Suppressor macrophage (primary cell): ENCODE data around the gene RLBP1.
"Not testable (repeated sequence)": the region's sequence is repeated elsewhere in the genome, so short reads cannot be mapped to it uniquely, and the experiment has no call there.

Experiments used
- DNase-seq, 4 experiments: peaks; one replicate each; pipeline ENCODE4 v3.0.0-alpha.2; 2020 to 2022
- total RNA-seq, 17 experiments: gene quantifications; one replicate each; lab custom pipeline; 2026; ENCODE audit warnings: mixed read lengths in 6 of 17, inconsistent platforms in 3 of 17; lab: John Stamatoyannopoulos, UW

RLBP1 gene
- 0 to 0.88 (median 0) reads per million in 17 experiments for total RNA-seq

DNA sequence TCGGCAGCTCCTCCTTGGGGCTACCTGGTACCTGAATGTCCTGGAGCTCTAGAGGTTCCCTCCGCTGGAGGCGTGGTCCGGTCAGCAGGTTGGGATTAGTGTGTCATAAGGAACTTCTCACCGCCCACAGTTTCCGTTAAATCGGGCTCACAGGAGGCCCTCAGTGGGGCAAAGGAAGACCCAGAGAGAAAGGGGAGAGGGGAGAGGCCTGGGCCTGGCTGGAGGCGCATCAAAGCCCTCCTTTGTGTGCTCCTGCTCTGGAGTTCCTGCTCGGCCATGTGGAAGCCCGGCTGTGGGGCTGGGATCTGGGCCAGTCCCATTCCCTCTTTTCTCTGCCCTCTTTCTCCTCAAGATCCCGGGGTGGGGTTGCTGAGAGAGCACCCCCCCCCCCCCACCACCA, at the start of gene RLBP1:
Gene RLBP1 (minus strand): TSS at position 37 of the 400 bp plus-strand sequence. CDS start 2,604 bp downstream, outside the sequence.
- DNase-seq = no peak

DNA sequence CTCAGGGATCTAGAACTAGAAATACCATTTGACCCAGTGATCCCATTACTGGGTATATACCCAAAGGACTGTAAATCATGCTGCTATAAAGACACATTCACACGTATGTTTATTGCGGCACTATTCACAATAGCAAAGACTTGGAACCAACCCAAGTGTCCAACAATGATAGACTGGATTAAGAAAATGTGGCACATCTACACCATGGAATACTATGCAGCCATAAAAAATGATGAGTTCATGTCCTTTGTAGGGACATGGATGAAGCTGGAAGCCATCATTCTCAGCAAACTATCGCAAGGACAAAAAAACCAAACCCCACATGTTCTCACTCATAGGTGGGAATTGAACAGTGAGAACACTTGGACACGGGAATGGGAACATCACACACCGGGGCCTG, 28.8 kb upstream of the RLBP1 start:
- DNase-seq = not testable (repeated sequence)

DNA sequence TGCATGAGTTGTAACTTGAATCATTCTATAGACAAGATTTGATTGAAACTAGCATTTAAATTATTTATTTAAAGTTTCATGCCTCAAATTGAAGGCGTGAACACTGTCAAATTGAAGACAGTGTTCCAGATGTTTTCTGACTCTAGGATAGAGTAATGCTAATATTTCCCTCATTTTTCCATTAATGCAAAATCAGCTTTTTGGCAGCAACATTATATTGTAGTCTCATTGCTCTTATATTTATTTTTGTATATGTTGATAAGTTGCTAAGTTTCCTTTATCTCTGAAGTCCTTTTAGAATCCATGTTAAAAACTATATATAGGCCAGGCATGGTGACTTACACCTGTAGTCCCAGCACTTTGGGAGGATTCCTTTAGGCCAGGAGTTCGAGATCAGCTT, 27.2 kb upstream of the RLBP1 start:
- DNase-seq = no peak

- DNase-seq = peak in 1 of 4 experiments; percentile 8
Observed at GRCh38 chr15:89247446-89247845, 26.1 kb upstream of the RLBP1 start.

DNA sequence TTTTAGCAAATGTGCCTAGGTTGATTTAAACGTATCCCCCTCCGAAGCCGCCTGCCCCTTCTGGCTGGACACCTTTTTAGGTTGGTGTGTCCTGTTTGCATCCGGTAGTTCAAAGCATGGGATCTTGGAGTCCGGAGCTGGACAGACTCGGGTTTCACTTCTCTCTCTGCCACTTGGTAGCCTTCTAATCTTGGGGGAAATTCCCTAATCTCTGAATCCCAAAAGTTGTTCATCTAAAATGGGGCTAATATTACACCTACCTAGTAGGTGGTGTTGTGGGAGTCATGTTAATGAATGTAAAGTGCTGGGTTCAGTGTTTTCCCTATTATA, 23.2 kb upstream of the RLBP1 start:
- peak in 3 of 4 experiments; percentile 21 to 34 (median 33) for DNase-seq

GRCh38 chr15:89243691-89244573, 22.6 kb upstream of the RLBP1 start, which contains the start of gene FANCI:
FANCI (plus strand) TSS chr15:89243979; CDS start chr15:89247648, 3,669 bp downstream.
- peak; percentile 91 to 97 (median 94) for DNase-seq

GRCh38 chr15:89243046-89243690, 21.8 kb upstream of the RLBP1 start:
- no peak for DNase-seq

- not testable (repeated sequence) for DNase-seq
Observed at GRCh38 chr15:89239883-89240810, 18.8 kb upstream of the RLBP1 start.

DNA sequence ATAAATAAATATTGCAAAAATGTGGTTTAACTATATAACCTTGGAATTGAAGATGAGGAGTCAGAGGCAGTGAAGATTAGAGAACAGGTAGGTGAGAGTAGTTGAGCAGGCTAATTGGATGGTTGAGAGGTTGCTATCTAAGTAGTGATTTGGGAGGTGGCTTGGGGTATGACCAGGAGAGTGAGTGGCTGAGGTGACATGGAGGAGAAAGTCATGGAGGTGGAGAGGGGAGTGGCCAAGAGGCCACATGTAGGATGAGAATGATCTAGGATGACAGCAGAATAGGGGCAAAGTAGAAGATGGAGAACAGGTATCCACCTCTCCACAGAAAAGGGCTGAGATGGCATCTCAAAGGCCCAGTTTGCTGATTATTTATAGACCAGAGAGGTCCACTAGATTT, 10.5 kb upstream of the RLBP1 start:
- no peak for DNase-seq

DNA sequence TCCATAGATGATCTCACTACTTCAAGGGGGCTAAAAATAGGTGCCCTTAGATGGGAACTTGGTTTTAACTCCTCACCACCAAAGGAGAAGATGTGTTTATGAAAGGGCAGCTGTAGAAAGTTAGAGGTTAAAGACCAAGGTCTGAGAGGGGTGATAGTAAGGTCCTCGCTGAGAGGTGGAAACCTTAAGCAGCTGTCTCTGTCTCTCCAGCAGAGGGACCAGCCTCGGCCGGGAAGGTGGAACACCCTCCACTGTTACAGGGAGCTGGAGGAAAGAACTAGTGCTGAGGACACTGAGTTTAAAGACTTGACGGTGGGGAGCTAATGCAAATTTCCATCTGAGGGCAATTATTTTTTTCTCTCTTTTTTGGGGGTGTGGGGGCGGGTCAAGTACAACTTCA, 8.9 kb upstream of the RLBP1 start:
- DNase-seq = no peak

DNA sequence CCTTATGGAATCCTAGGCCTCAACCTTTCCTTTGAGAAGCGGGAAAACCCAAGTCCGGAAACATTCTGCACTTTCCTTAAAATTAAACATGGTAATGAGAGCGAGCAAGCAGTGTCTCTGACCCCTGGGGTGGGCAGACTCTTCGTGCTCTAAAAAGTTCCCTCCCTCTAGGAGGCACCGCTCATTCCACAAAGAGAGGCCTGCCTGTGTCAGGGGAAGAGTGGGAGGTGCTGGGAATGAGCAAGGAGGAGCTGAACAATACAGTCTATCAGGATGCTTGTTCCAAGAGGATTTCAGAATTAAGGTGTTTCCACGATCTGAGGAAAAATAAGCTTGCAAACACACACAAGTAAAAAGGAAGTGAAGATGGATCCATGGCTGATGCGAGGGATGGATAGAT, 6.0 kb upstream of the RLBP1 start:
- no peak for DNase-seq

- no peak for DNase-seq
Observed at GRCh38 chr15:89226359-89227221, 5.2 kb upstream of the RLBP1 start.

GRCh38 chr15:89225588-89225987, 4.2 kb upstream of the RLBP1 start:
- no peak for DNase-seq

- no peak for DNase-seq
Observed at GRCh38 chr15:89218531-89218930, 2.8 kb downstream of the RLBP1 start.

- no peak for DNase-seq
Observed at GRCh38 chr15:89217686-89218376, 3.5 kb downstream of the RLBP1 start.

DNA sequence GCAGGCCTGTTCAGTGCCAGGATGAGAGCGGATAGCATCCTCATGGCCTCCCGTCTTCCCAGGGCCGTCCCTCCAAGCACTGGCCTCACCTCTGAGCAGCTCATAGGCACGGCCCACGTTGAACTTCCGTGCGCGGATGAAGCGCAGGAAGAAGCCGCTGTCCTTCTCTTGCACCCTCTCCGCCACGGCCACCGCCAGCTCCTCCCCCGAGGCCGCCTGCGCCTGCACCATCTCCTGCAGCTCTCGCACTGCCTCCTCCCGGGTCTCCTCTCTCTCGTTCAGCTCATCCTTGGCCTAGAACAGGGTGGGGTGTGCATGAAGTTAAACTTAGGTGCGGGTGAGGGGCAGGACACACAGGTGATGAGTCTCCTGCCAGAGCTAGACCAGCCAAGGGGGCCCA, 4.3 kb downstream of the RLBP1 start:
- DNase-seq = no peak

GRCh38 chr15:89215627-89216026, 5.8 kb downstream of the RLBP1 start:
- no peak for DNase-seq

- peak in 1 of 4 experiments; percentile 13 for DNase-seq
Observed at GRCh38 chr15:89211678-89212170, 9.7 kb downstream of the RLBP1 start.

DNA sequence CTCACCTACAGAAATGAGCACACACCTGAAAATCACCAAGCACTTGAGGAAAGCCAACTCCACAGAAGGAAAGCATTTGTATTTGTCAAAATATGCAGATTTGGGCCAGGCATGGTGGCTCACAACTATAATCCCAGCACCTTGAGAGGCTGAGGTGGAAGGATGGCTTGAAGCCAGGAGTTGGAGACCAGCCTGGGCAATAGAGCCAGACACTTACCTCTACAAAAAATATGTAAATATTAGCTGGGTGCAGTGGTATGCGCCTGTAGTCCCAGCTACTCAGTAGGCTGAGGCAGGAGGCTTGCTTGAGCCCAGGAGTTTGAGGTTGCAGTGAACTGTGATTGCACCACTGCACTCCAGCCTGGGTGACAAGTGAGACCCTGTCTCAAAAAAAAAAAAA, 12.3 kb downstream of the RLBP1 start:
- no peak for DNase-seq

GRCh38 chr15:89208256-89208655, 13.1 kb downstream of the RLBP1 start:
- DNase-seq = no peak

DNA sequence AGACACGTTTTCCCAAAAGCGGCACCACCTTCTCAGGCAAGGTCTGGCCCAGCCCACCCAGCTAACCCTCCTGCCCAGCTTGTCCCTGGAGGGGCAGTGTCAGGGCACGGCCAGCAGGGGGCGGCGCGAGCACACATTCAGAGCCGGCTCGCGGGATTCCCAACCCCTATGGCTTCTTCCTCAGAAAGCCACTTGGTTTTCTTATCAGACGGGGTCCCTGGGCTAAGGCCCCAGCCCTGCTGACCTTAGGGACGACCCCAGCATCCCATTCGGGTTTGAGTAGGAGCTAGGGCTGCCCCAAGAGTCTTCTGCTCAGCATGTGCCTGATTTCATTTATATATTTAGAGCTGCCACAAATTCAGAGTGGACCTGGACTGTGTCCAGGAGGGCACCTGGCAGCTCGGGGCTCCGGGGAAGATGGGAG, 14.5 kb downstream of the RLBP1 start:
- peak; percentile 72 to 88 (median 78) for DNase-seq
